Astrocyte (in vitro differentiated cells and primary cell): ENCODE results near the gene HEATR3.

ENCODE experiments used
- CTCF ChIP-seq: IDR thresholded peaks from 2 replicates; pipeline ENCODE4 v1.5.1; 2011; ENCODE audit warnings: low read depth, mild to moderate bottlenecking, inconsistent platforms, low read length, moderate library complexity; ENCODE audit not compliant: insufficient read depth
- EZH2 ChIP-seq: IDR thresholded peaks from 2 replicates; pipeline ENCODE4 v1.6.1; 2012; ENCODE audit warnings: mild to moderate bottlenecking, low read length, inconsistent platforms; ENCODE audit not compliant: insufficient read depth

DNA sequence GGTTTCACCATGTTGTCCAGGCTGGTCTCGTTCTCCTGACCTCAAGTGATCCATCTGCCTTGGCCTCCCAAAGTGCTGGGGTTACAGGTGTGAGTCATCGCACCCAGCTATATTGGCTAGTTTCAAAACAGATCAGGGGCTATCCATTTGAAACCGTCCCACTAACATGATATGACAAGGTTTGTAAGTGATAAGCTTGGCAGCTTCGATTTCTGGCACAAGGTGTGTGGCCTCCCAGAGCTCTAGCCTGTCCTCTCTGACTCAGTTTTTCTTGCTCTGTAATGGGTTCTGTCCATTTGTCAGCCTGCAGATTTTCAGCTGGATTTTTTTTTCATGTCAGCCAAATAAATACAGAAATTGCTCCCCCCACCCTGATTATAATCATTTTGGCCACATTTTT, 55.5 kb downstream of the HEATR3 start:
- TF ChIP-seq CTCF = no peak
- no peak for TF ChIP-seq EZH2
